ENCODE results near the gene MOB1A.

- TF ChIP-seq EZH2 (IDR thresholded peaks at IDR 0.05) (no peak), POLR2AphosphoS5 (IDR thresholded peaks at IDR 0.05; ENCODE audit: borderline replicate concordance, low read depth, low read length) (no peak), FOXP2 (optimal IDR thresholded peaks at IDR 0.05; ENCODE audit: control extremely low read depth, extremely low read length, insufficient read depth) (no peak)
Measured at GRCh38 chr2:74183878-74184277, 5.2 kb upstream of the MOB1A start.
